Lower leg skin (tissue), 4 donors: ENCODE results near the gene PRKACG. TPM values are rescaled to one million over a fixed set of nuclear protein-coding genes. Genes with fewer than 3 reads are reported as not detected.

Source experiments
- DNase-seq, 2 donors: peaks; one replicate each; pipeline ENCODE4 v3.0.0-alpha.2; 2019; ENCODE audit warnings: low spot score in 2 of 2
- H3K4me3 ChIP-seq: fragments of 200-600 bp; sonication (generic); 2 replicates; pipeline ENCODE4 v1.5.1; 2017; ENCODE audit warnings: mild to moderate bottlenecking, low read depth; ENCODE audit not compliant: poor library complexity, severe bottlenecking
- CTCF ChIP-seq, 3 donors: fragments of 450-650 bp; IDR thresholded peaks; one replicate each; pipeline ENCODE4 v1.5.1; 2016; ENCODE audit warnings: antibody characterized with exemption in 3 of 3, mild to moderate bottlenecking in 3 of 3, moderate library complexity in 2 of 3
- POLR2A ChIP-seq, 2 donors: fragments of 450-650 bp; IDR thresholded peaks; one replicate each; pipeline ENCODE4 v1.6.1; 2016 to 2017; ENCODE audit warnings: antibody characterized with exemption in 2 of 2, mild to moderate bottlenecking in 1 of 2, moderate library complexity in 1 of 2
- WGBS, 2 donors: methylation state at CpG; one replicate each; pipeline ENCODE4 v1.1.5; 2018; 5-methylcytosine and 5-hydroxymethylcytosine counted together
- intact Hi-C: fragments of 100-400 bp; cut with DNase I; formaldehyde crosslinking; loops from one replicate; pipeline ENCODE4 v1.15.0; 2023; ENCODE audit warnings: low total_unique reads
- total RNA-seq, 4 donors: library from RNA; depleted of rRNA; stranded (reverse); fragments of >200 nt; gene quantifications; one replicate each; pipeline ENCODE4 v1.1.0, GENCODE V29; 2016

Gene PRKACG
- total RNA-seq, 4 donors from 2014 or later, result not detected

GRCh38 chr9:68970151-68970550, 43.8 kb downstream of the PRKACG start:
- 36 to 50% methylated on average over 2 of the region's 2 CpGs for WGBS, 2 donors
- no peak overlapping the region for H3K4me3 ChIP-seq
- DNase-seq, result no peak
- TF ChIP-seq POLR2A (IDR thresholded peaks at IDR 0.05), result no peak
- no peak for TF ChIP-seq CTCF (IDR thresholded peaks at IDR 0.05)
- intact Hi-C loops, result no loop called here

GRCh38 chr9:68969538-68969937, 44.4 kb downstream of the PRKACG start:
- intact Hi-C loops, result loop anchor here (5.0 kb wide), 1 partner anchor 1063 kb away; no protein-coding TSS in a partner anchor
- H3K4me3 ChIP-seq, result no peak overlapping the region
- 71 to 77% methylated on average over 4 of the region's 4 CpGs for WGBS, 2 donors
- TF ChIP-seq CTCF (IDR thresholded peaks at IDR 0.05) (no peak), POLR2A (IDR thresholded peaks at IDR 0.05) (no peak)
- no peak for DNase-seq

- H3K4me3 ChIP-seq, result no peak overlapping the region
- no peak for DNase-seq
- WGBS, 2 donors, result 73 to 79% methylated on average over 1 of the region's 1 CpG
Measured at GRCh38 chr9:68967800-68968199, 46.1 kb downstream of the PRKACG start.

GRCh38 chr9:68966496-68966944, 47.4 kb downstream of the PRKACG start:
- DNase-seq, result no peak
- WGBS, 2 donors, result 67 to 85% methylated on average over 1 of the region's 1 CpG
- no peak overlapping the region for H3K4me3 ChIP-seq
- TF ChIP-seq CTCF (IDR thresholded peaks at IDR 0.05) (no peak), POLR2A (IDR thresholded peaks at IDR 0.05) (no peak)
- intact Hi-C loops, result loop anchor here (5.0 kb wide), 1 partner anchor 1066 kb away; no protein-coding TSS in a partner anchor

More at GRCh38 chr9:68967800-68968199, 46.1 kb downstream of the PRKACG start:
- intact Hi-C loops, result loop anchor here (5.0 kb wide), 1 partner anchor 1065 kb away; no protein-coding TSS in a partner anchor
- no peak for TF ChIP-seq POLR2A (IDR thresholded peaks at IDR 0.05)

GRCh38 chr9:68964765-68965164, 49.1 kb downstream of the PRKACG start:
- DNase-seq, result no peak
- no peak overlapping the region for H3K4me3 ChIP-seq
- TF ChIP-seq CTCF (IDR thresholded peaks at IDR 0.05) (no peak), POLR2A (IDR thresholded peaks at IDR 0.05) (no peak)
- intact Hi-C loops, result loop anchor here (5.0 kb wide), 1 partner anchor 1068 kb away; no protein-coding TSS in a partner anchor
- WGBS, 2 donors, result 66 to 70% methylated on average over 3 of the region's 3 CpGs

GRCh38 chr9:68964102-68964541, 49.8 kb downstream of the PRKACG start:
- 64 to 66% methylated on average over 3 of the region's 3 CpGs for WGBS, 2 donors
- no peak for TF ChIP-seq POLR2A (IDR thresholded peaks at IDR 0.05)
- no peak for TF ChIP-seq CTCF (IDR thresholded peaks at IDR 0.05)
- H3K4me3 ChIP-seq, result no peak overlapping the region
- no peak for DNase-seq
- intact Hi-C loops, result no loop called here
